K562 (cell line): ENCODE results near the gene LTB4R2. TPM values are rescaled to one million over a fixed set of nuclear protein-coding genes. Genes with fewer than 3 reads are reported as not detected.
A peak's percentile ranks its signal among the peaks of the same experiment; 100 is the strongest.

ENCODE experiments used
- ATAC-seq: fragments of 200-7000 bp; cut with Tn5 transposase; 3 replicates; pipeline ENCODE4 v1.9.1; 2020; ENCODE audit warnings: moderate library complexity
- BruUV-seq: library from RNA; stranded (reverse); fragments of 400-500 nt; replicated peaks from 2 replicates; lab custom pipeline; 2021; lab: Mats Ljungman, UMichigan
- CTCF ChIA-PET: fragments of 300-600 bp; formaldehyde crosslinking; extraction: SDS; loops from one replicate; lab custom pipeline; 2021; ENCODE audit warnings: low intra/inter-chr PET ratio; lab: Yijun Ruan, JAX
- POLR2A ChIA-PET: fragments of 300-600, 350-650 bp; sonication (Branson Sonifier 250); formaldehyde crosslinking; extraction: SDS; loops from one replicate; lab custom pipeline; 2021; ENCODE audit warnings: antibody characterized with exemption, inconsistent platforms; lab: Yijun Ruan, JAX
- DNase-seq, 4 experiments: peaks; one replicate each; pipeline versions ENCODE4 v3.0.0 to v3.0.0-alpha.2; 2011 to 2018; ENCODE audit warnings: low spot score in 3 of 4, mixed read lengths in 3 of 4; ENCODE audit errors: extremely low read depth in 1 of 4
- FAIRE-seq: peaks from 2 replicates; lab custom pipeline; 2011; peaks lifted over from hg19 to GRCh38; lab: Jason Lieb, UNC
- H2AFZ ChIP-seq: 2 replicates; pipeline ENCODE4 v1.6.0; 2011; ENCODE audit warnings: low read depth, low read length, control low read depth, inconsistent platforms
- H3K27ac ChIP-seq: fragments of 200-600 bp; 3 replicates; pipeline ENCODE4 v1.8.0; 2011; ENCODE audit warnings: low read depth, mild to moderate bottlenecking, control low read depth, inconsistent platforms, low read length, moderate library complexity, mixed read lengths; ENCODE audit errors: extremely low read depth
- H3K27me3 ChIP-seq, 2 experiments: fragments of 300-600 bp in 1 of 2; 2 replicates in 1 of 2; 3 replicates in 1 of 2; pipeline versions ENCODE4 v1.6.0 to v1.8.0; 2011; ENCODE audit warnings: inconsistent platforms in 2 of 2, low read length in 2 of 2, mild to moderate bottlenecking in 1 of 2, mixed read lengths in 1 of 2, moderate library complexity in 1 of 2; ENCODE audit not compliant: control insufficient read depth in 2 of 2, insufficient read depth in 2 of 2
- H3K36me3 ChIP-seq: fragments of 300-600 bp; 3 replicates; pipeline ENCODE4 v1.8.0; 2011; ENCODE audit warnings: mild to moderate bottlenecking, low read length, inconsistent platforms; ENCODE audit not compliant: control insufficient read depth, insufficient read depth
- H3K4me1 ChIP-seq, 2 experiments: fragments of 200-600 bp in 1 of 2; replicated peaks in 1 of 2; 2 replicates in 1 of 2; 3 replicates in 1 of 2; pipeline versions ENCODE4 v1.5.1 to v1.8.0; 2011; ENCODE audit warnings: inconsistent platforms in 2 of 2, low read length in 2 of 2, mild to moderate bottlenecking in 1 of 2, mixed read lengths in 1 of 2, moderate library complexity in 1 of 2; ENCODE audit not compliant: control insufficient read depth in 2 of 2, insufficient read depth in 2 of 2
- H3K4me2 ChIP-seq: 2 replicates; pipeline ENCODE4 v1.6.1; 2011; ENCODE audit warnings: low read length, control low read depth, inconsistent platforms, mixed read lengths; ENCODE audit not compliant: insufficient read depth
- H3K4me3 ChIP-seq: fragments of 200-600 bp; sonication (generic), shearing (Covaris generic); 2 replicates; pipeline ENCODE4 v1.5.1; 2016; ENCODE audit warnings: control low read depth, inconsistent platforms
- H3K79me2 ChIP-seq: fragments of 200-600 bp; 3 replicates; pipeline ENCODE4 v1.8.0; 2011; ENCODE audit warnings: low read length, inconsistent platforms; ENCODE audit not compliant: control insufficient read depth, insufficient read depth
- H3K9ac ChIP-seq, 2 experiments: 2 replicates each; pipeline versions ENCODE4 v1.6.0 to v1.6.1; 2011; ENCODE audit warnings: low read depth in 2 of 2, low read length in 2 of 2, control low read depth in 1 of 2, inconsistent platforms in 1 of 2, mild to moderate bottlenecking in 1 of 2, mixed read lengths in 1 of 2; ENCODE audit not compliant: insufficient read depth in 1 of 2
- H3K9me1 ChIP-seq: one replicate; pipeline ENCODE4 v1.6.0; 2011; ENCODE audit warnings: inconsistent platforms, mild to moderate bottlenecking, low read length, moderate library complexity; ENCODE audit not compliant: control insufficient read depth, insufficient read depth
- H3K9me3 ChIP-seq: replicated peaks from 2 replicates; pipeline ENCODE4 v1.5.1; 2011; ENCODE audit warnings: low read depth, low read length, inconsistent platforms; ENCODE audit not compliant: control insufficient read depth, insufficient read depth
- H4K20me1 ChIP-seq: replicated peaks from 2 replicates; pipeline ENCODE4 v1.6.1; 2011; ENCODE audit warnings: low read length, inconsistent platforms, mixed read lengths; ENCODE audit not compliant: control insufficient read depth, insufficient read depth
- L3MBTL2 ChIP-seq: fragments of 450-650 bp; IDR thresholded peaks from 2 replicates; pipeline ENCODE4 v1.6.1; 2016; ENCODE audit warnings: mild to moderate bottlenecking, moderate library complexity
- SMAD4 ChIP-seq: fragments of 250-450 bp; sonication (Bioruptor Pico); conservative IDR thresholded peaks from 2 replicates; pipeline ENCODE4 v1.8.0; 2021; ENCODE audit warnings: inconsistent platforms, mild to moderate bottlenecking, moderate library complexity
- XRCC3 ChIP-seq: fragments of 450-650 bp; IDR thresholded peaks from 2 replicates; pipeline ENCODE4 v1.6.1; 2017; ENCODE audit warnings: mild to moderate bottlenecking, moderate library complexity
- ZNF133 ChIP-seq: fragments of 250-450 bp; sonication (Bioruptor Pico); IDR thresholded peaks from 2 replicates; pipeline ENCODE4 v1.4.0; 2020; ENCODE audit warnings: mild to moderate bottlenecking
- WGBS: fragments of 100-300 bp; shearing (Covaris generic); methylation state at CpG from one replicate; pipeline ENCODE4 v1.1.6; 2016; ENCODE audit warnings: low coverage, mixed read lengths; ENCODE audit not compliant: insufficient coverage; ENCODE audit errors: missing lambda C conversion rate; 5-methylcytosine and 5-hydroxymethylcytosine counted together
- in situ Hi-C: fragments of 300-500 bp; cut with MboI; formaldehyde crosslinking; loops from 4 replicates; pipeline ENCODE4 v1.15.0; 2018; ENCODE audit warnings: inconsistent platforms, mixed read lengths
- intact Hi-C: fragments of 100-400 bp; cut with micrococcal nuclease; formaldehyde crosslinking; loops from 2 replicates; pipeline ENCODE4 v1.14.2; 2022
- polyA plus RNA-seq, 8 experiments: library from polyadenylated mRNA; depleted of rRNA in 4 of 8; stranded (reverse) in 5 of 8; unstranded in 3 of 8; fragments of >200 nt; fragmentation: Nextera tagmentation in 2 of 8; fragmentation: Illumina TruSeq in 1 of 8; extraction: Ambion mirVana in 2 of 8; extraction: Trizol in 1 of 8; gene quantifications; 2 replicates each; pipeline versions ENCODE4 v1.2.1 to v1.2.3, GENCODE V29; 2011 to 2014; ENCODE audit warnings: inconsistent platforms in 1 of 8, missing spikeins in 1 of 8
- total RNA-seq, 7 experiments: library from RNA; depleted of rRNA in 6 of 7; stranded (reverse); fragments of >200 nt in 6 of 7; fragmentation: Illumina TruSeq in 2 of 7; extraction: Trizol in 2 of 7; gene quantifications; 2 replicates each; pipeline versions ENCODE4 v1.2.1 to v1.2.3, GENCODE V29; 2011 to 2021; ENCODE audit warnings: low replicate concordance in 1 of 7
- TF ChIP-seq, protein P1 (sequence below): sonication (generic); formaldehyde crosslinking; IDR thresholded peaks from 2 replicates; pipeline ENCODE4 v1.9.0; 2022; ENCODE audit warnings: mild to moderate bottlenecking, missing genetic modification reagents
- TF ChIP-seq, protein P2 (sequence below): fragments of 450-650 bp; IDR thresholded peaks from 2 replicates; pipeline ENCODE4 v1.6.1; 2016; ENCODE audit warnings: mild to moderate bottlenecking, moderate library complexity

LTB4R2 gene
- total and polyA plus RNA-seq, 9 of the 15 experiments (the other 6 are each of a cell fraction or from before 2014, with no cell fraction given) = 0.03 to 11.6 (median 2.8) TPM; not detected in 1

- no peaks in the 10 kb centered on the region for H3K9me3 ChIP-seq
- peaks cover 5 to 33% of the 10 kb centered on the region in 2 experiments; a peak in 4 of 5 replicates for H3K4me1 ChIP-seq
- WGBS = 26% methylated on average over 5 of the region's 9 CpGs
- CTCF ChIA-PET = no interaction called here
- no peak for DNase-seq
- H3K9me1 ChIP-seq = no peaks in the 10 kb centered on the region
- in situ Hi-C loops (loop anchor here (5.0 to 25.0 kb wide), 2 partner anchors 103 to 358 kb away; no protein-coding TSS in a partner anchor), intact Hi-C loops (loop anchor here (5.0 kb wide), 1 partner anchor 38 kb away; the partner anchor contains the start of gene NFATC4)
- no peak overlapping the region for H3K27ac ChIP-seq
- BruUV-seq = no TSS peak
- H3K36me3 ChIP-seq = no peaks in the 10 kb centered on the region
- no peak overlapping the region for H3K9ac ChIP-seq
- H3K4me2 ChIP-seq = no peak overlapping the region
- no peak for ATAC-seq
- no peak overlapping the region for H2AFZ ChIP-seq
- POLR2A ChIA-PET = interaction anchor here (0.6 to 1.0 kb wide), 2 partner anchors 112 to 122 kb away, joined by 3 read pairs; no protein-coding TSS in a partner anchor
- no peak for FAIRE-seq
- no peaks in the 10 kb centered on the region for H4K20me1 ChIP-seq
- H3K27me3 ChIP-seq = no peaks in the 10 kb centered on the region
- H3K4me3 ChIP-seq = no peak overlapping the region
- no peaks in the 10 kb centered on the region for H3K79me2 ChIP-seq
- TF ChIP-seq ZNF133 = no peak
- TF ChIP-seq, protein P1, sequence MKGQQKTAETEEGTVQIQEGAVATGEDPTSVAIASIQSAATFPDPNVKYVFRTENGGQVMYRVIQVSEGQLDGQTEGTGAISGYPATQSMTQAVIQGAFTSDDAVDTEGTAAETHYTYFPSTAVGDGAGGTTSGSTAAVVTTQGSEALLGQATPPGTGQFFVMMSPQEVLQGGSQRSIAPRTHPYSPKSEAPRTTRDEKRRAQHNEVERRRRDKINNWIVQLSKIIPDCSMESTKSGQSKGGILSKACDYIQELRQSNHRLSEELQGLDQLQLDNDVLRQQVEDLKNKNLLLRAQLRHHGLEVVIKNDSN (CRISPR knock-in tag) = peak; percentile 63
- TF ChIP-seq XRCC3 = no peak
- TF ChIP-seq L3MBTL2 = 0 out of 2 replicates have a peak, but pooled peaks have one; percentile 39
- no peak for TF ChIP-seq SMAD4 (CRISPR knock-in tag)
- TF ChIP-seq, protein P2, sequence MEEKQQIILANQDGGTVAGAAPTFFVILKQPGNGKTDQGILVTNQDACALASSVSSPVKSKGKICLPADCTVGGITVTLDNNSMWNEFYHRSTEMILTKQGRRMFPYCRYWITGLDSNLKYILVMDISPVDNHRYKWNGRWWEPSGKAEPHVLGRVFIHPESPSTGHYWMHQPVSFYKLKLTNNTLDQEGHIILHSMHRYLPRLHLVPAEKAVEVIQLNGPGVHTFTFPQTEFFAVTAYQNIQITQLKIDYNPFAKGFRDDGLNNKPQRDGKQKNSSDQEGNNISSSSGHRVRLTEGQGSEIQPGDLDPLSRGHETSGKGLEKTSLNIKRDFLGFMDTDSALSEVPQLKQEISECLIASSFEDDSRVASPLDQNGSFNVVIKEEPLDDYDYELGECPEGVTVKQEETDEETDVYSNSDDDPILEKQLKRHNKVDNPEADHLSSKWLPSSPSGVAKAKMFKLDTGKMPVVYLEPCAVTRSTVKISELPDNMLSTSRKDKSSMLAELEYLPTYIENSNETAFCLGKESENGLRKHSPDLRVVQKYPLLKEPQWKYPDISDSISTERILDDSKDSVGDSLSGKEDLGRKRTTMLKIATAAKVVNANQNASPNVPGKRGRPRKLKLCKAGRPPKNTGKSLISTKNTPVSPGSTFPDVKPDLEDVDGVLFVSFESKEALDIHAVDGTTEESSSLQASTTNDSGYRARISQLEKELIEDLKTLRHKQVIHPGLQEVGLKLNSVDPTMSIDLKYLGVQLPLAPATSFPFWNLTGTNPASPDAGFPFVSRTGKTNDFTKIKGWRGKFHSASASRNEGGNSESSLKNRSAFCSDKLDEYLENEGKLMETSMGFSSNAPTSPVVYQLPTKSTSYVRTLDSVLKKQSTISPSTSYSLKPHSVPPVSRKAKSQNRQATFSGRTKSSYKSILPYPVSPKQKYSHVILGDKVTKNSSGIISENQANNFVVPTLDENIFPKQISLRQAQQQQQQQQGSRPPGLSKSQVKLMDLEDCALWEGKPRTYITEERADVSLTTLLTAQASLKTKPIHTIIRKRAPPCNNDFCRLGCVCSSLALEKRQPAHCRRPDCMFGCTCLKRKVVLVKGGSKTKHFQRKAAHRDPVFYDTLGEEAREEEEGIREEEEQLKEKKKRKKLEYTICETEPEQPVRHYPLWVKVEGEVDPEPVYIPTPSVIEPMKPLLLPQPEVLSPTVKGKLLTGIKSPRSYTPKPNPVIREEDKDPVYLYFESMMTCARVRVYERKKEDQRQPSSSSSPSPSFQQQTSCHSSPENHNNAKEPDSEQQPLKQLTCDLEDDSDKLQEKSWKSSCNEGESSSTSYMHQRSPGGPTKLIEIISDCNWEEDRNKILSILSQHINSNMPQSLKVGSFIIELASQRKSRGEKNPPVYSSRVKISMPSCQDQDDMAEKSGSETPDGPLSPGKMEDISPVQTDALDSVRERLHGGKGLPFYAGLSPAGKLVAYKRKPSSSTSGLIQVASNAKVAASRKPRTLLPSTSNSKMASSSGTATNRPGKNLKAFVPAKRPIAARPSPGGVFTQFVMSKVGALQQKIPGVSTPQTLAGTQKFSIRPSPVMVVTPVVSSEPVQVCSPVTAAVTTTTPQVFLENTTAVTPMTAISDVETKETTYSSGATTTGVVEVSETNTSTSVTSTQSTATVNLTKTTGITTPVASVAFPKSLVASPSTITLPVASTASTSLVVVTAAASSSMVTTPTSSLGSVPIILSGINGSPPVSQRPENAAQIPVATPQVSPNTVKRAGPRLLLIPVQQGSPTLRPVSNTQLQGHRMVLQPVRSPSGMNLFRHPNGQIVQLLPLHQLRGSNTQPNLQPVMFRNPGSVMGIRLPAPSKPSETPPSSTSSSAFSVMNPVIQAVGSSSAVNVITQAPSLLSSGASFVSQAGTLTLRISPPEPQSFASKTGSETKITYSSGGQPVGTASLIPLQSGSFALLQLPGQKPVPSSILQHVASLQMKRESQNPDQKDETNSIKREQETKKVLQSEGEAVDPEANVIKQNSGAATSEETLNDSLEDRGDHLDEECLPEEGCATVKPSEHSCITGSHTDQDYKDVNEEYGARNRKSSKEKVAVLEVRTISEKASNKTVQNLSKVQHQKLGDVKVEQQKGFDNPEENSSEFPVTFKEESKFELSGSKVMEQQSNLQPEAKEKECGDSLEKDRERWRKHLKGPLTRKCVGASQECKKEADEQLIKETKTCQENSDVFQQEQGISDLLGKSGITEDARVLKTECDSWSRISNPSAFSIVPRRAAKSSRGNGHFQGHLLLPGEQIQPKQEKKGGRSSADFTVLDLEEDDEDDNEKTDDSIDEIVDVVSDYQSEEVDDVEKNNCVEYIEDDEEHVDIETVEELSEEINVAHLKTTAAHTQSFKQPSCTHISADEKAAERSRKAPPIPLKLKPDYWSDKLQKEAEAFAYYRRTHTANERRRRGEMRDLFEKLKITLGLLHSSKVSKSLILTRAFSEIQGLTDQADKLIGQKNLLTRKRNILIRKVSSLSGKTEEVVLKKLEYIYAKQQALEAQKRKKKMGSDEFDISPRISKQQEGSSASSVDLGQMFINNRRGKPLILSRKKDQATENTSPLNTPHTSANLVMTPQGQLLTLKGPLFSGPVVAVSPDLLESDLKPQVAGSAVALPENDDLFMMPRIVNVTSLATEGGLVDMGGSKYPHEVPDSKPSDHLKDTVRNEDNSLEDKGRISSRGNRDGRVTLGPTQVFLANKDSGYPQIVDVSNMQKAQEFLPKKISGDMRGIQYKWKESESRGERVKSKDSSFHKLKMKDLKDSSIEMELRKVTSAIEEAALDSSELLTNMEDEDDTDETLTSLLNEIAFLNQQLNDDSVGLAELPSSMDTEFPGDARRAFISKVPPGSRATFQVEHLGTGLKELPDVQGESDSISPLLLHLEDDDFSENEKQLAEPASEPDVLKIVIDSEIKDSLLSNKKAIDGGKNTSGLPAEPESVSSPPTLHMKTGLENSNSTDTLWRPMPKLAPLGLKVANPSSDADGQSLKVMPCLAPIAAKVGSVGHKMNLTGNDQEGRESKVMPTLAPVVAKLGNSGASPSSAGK = peak; percentile 71
Measured at GRCh38 chr14:24329736-24330135, 19.8 kb downstream of the LTB4R2 start.
